ENCODE measurements around the gene LAPTM4A. TPM values are rescaled to one million over a fixed set of nuclear protein-coding genes. Genes with fewer than 3 reads are reported as not detected.

The LAPTM4A gene
- total and polyA plus RNA-seq, 2 of the 4 experiments (the other 2 are of a cell fraction), result 97.7 to 401 TPM

- Histone ChIP-seq H2BK5ac (ENCODE audit: low read depth, low read length, poor library complexity, severe bottlenecking) (no peak overlapping the region), H3K4me1 (ENCODE audit: control insufficient read depth, insufficient read depth, low read length) (peaks cover 3% of the 10 kb centered on the region), H2BK20ac (ENCODE audit: low read depth, low read length) (no peak overlapping the region), H4K5ac (ENCODE audit: low read depth, low read length) (no peak overlapping the region), H3K27ac (ENCODE audit: insufficient read depth, low read length) (no peak overlapping the region), H2BK15ac (ENCODE audit: low read depth, low read length) (no peak overlapping the region), H2AFZ (replicated peaks; ENCODE audit: low read length, poor library complexity) (no peak overlapping the region), H3K36me3 (ENCODE audit: control insufficient read depth, insufficient read depth, low read length) (peaks cover 33% of the 10 kb centered on the region), H3K79me1 (ENCODE audit: low read depth in 1 of 2, low read length in 2 of 2) (peaks cover 21 to 80% of the 10 kb centered on the region in 2 experiments), H3K56ac (ENCODE audit: extremely low read depth, insufficient read depth, low read length) (no peak overlapping the region), H3K23ac (ENCODE audit: low read depth, low read length) (0 out of 2 replicates have a peak overlapping the region, but pooled peaks have one; percentile 20), H3K4me3 (ENCODE audit: insufficient read depth, low read depth, low read length) (no peak overlapping the region), H3K9ac (ENCODE audit: low read depth, low read length) (no peak overlapping the region), H3K4me2 (ENCODE audit: low read depth, low read length) (no peak overlapping the region), H4K91ac (ENCODE audit: insufficient read depth, low read depth, low read length) (no peak overlapping the region), H2AK9ac (replicated peaks; ENCODE audit: low read depth, low read length, poor library complexity) (no peak overlapping the region), H3K27me3 (ENCODE audit: control insufficient read depth, insufficient read depth, low read length) (no peaks in the 10 kb centered on the region), H3K4ac (ENCODE audit: low read depth, low read length) (no peak overlapping the region), H3K9me1 (ENCODE audit: insufficient read depth, low read length) (peaks cover 10% of the 10 kb centered on the region), H3K9me3 (ENCODE audit: control insufficient read depth, insufficient read depth, low read length) (no peaks in the 10 kb centered on the region), H2AK5ac (ENCODE audit: low read depth, low read length) (no peak overlapping the region), H2BK120ac (ENCODE audit: low read depth, low read length) (no peak overlapping the region), H4K8ac (ENCODE audit: low read depth in 2 of 2, low read length in 2 of 2) (no peak overlapping the region), H3K14ac (replicated peaks; ENCODE audit: low read depth, low read length) (no peak overlapping the region), H3K18ac (ENCODE audit: low read depth, low read length) (no peak overlapping the region), H4K20me1 (ENCODE audit: insufficient read depth, low read length) (peaks cover 77% of the 10 kb centered on the region)
- TF ChIP-seq CTCF (conservative IDR thresholded peaks at IDR 0.05; ENCODE audit: low read depth, low read length) (no peak), MXI1 (IDR thresholded peaks at IDR 0.05; ENCODE audit: borderline replicate concordance, low read depth, low read length) (no peak), POLR2A (IDR thresholded peaks at IDR 0.05; ENCODE audit: low read depth, low read length) (no peak), RFX5 (IDR thresholded peaks at IDR 0.05; ENCODE audit: low read depth, low read length) (no peak), ELK1 (IDR thresholded peaks at IDR 0.05; ENCODE audit: borderline replicate concordance, low read depth, low read length) (no peak), CEBPB (IDR thresholded peaks at IDR 0.05; ENCODE audit: low read depth, low read length) (no peak), CHD1 (IDR thresholded peaks at IDR 0.05; ENCODE audit: low read depth, low read length) (no peak), SMC3 (IDR thresholded peaks at IDR 0.05; ENCODE audit: low read depth, low read length) (no peak), RCOR1 (IDR thresholded peaks at IDR 0.05; ENCODE audit: insufficient replicate concordance, low read length) (no peak)
- TF ChIP-seq, protein P1, sequence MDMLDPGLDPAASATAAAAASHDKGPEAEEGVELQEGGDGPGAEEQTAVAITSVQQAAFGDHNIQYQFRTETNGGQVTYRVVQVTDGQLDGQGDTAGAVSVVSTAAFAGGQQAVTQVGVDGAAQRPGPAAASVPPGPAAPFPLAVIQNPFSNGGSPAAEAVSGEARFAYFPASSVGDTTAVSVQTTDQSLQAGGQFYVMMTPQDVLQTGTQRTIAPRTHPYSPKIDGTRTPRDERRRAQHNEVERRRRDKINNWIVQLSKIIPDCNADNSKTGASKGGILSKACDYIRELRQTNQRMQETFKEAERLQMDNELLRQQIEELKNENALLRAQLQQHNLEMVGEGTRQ (IDR thresholded peaks at IDR 0.05; ENCODE audit: low read depth, low read length), result no peak
- ATAC-seq (ENCODE audit: low read depth), result no peak
- intact Hi-C loops (cut with micrococcal nuclease), result no loop called here
- no CpG with 5 or more reads among the region's 2 CpGs for WGBS, 2 experiments (ENCODE audit: extremely low coverage in 2 of 2, insufficient read length in 1 of 2)
- no peak for DNase-seq
- dilution Hi-C loops (cut with HindIII; ENCODE audit: low sequenced_read_pairs, unreplicated experiment), result no loop called here
- ChIA-PET CTCF (interaction anchor here (0.9 kb wide), 1 partner anchor 27 kb away, joined by 3 read pairs; no protein-coding TSS in a partner anchor), POLR2A (ENCODE audit: unreplicated experiment) (no interaction called here)
- no TSS peak for BruUV-seq (replicated peaks)
- in situ Hi-C loops (cut with MboI; ENCODE audit: low sequenced_read_pairs), result no loop called here
Measured at GRCh38 chr2:20042531-20042930, 8.9 kb downstream of the LAPTM4A start.
